Pancreas (tissue), 10 donors: Measurements from ENCODE around the gene KDM2B. TPM values are rescaled to one million over a fixed set of nuclear protein-coding genes. Genes with fewer than 3 reads are reported as not detected.
A peak's percentile ranks its signal among the peaks of the same experiment; 100 is the strongest.

ENCODE experiments used
- ATAC-seq, 4 donors: fragments of 200-7000 bp; cut with Tn5 transposase; one replicate each; pipeline versions ENCODE4 v1.8.0 to v1.9.1; 2020; ENCODE audit warnings: mild to moderate bottlenecking in 4 of 4, moderate library complexity in 4 of 4
- DNase-seq, 6 donors: peaks; one replicate each; pipeline ENCODE4 v3.0.0-alpha.2; 2020
- FAIRE-seq: peaks from 2 replicates; lab custom pipeline; 2012; peaks lifted over from hg19 to GRCh38; lab: Jason Lieb, UNC
- H3K27ac ChIP-seq, 4 donors: fragments of 200-600 bp; sonication (generic); 1 replicate in 3 of 4; 2 replicates in 1 of 4; pipeline versions ENCODE4 v1.5.0 to v1.8.0; 2020
- H3K27me3 ChIP-seq, 4 donors: fragments of 200-600 bp; one replicate each; pipeline ENCODE4 v1.8.0; 2021
- H3K36me3 ChIP-seq, 3 donors: fragments of 200-600 bp; sonication (generic) in 1 of 3; one replicate each; pipeline versions ENCODE4 v1.5.0 to v1.8.0; 2020 to 2021
- H3K4me1 ChIP-seq, 3 donors: fragments of 200-600 bp; one replicate each; pipeline ENCODE4 v1.8.0; 2021
- H3K4me3 ChIP-seq, 4 donors: fragments of 200-600 bp; sonication (generic) in 2 of 4; one replicate each; pipeline versions ENCODE4 v1.5.0 to v1.8.0; 2020 to 2021
- H3K9me3 ChIP-seq, 4 donors: fragments of 200-600 bp; one replicate each; pipeline ENCODE4 v1.8.0; 2021
- CTCF ChIP-seq, 4 donors: fragments of 200-600 bp; sonication (generic) in 3 of 4; IDR thresholded peaks; one replicate each; pipeline versions ENCODE4 v1.5.0 to v1.8.0; 2021; ENCODE audit warnings: antibody characterized with exemption in 4 of 4
- WGBS, 2 donors: extraction: QIAGEN DNeasy Blood & Tissue Kit; methylation state at CpG; one replicate each; pipeline ENCODE4 v1.1.7; 2013; 5-methylcytosine and 5-hydroxymethylcytosine counted together
- intact Hi-C, 3 donors: fragments of 100-400 bp; cut with DNase I; formaldehyde crosslinking; loops; one replicate each; pipeline versions ENCODE4 v1.11.1 to v1.14.2; 2022
- polyA plus RNA-seq, 2 donors: library from polyadenylated mRNA; stranded (reverse); fragments of 200-250 nt; gene quantifications; one replicate each; pipeline ENCODE4 v1.2.3, GENCODE V29; 2013
- total RNA-seq, 6 donors: library from RNA; stranded (reverse); fragmentation: NEBNext Ultra II Directional in 4 of 6; extraction: Animal tissue kit (Norgen Biotek cat#: 25700) in 4 of 6; gene quantifications; one replicate each; pipeline versions ENCODE4 v1.2.1 to v1.2.4, GENCODE V29; 2021 to 2023
- donor health status: healthy with polysubstance abuse.
- donor health status: DM: no; HTN: no; CAD: no; lungs with moderate emphysema.
- donor health status: DM: no; HTN: no; CAD: no.
- donor health status: control.
- donor health status: control.
- donor health status: Bipolar disorder and iron deficiency.
- donor health status: DM: yes; HTN: yes; CAD: no.
- donor health status: DM: no; HTN: no; CAD: no.
- donor health status: DM: no; HTN: no; CAD: no.
- donor health status: DM: yes; HTN: yes; CAD: no.

Gene KDM2B
- total and polyA plus RNA-seq, 8 donors, result 7.4 to 21.7 (median 10.3) TPM

GRCh38 chr12:121513464-121514183 is 67.2 kb downstream of the KDM2B start:
- Histone ChIP-seq H3K36me3 (peaks cover 0 to 6% (median 0%) of the 10 kb centered on the region in 3 donors), H3K4me1 (no peaks in the 10 kb centered on the region), H3K27me3 (no peaks in the 10 kb centered on the region), H3K27ac (no peak overlapping the region), H3K9me3 (no peaks in the 10 kb centered on the region), H3K4me3 (no peak overlapping the region)
- ATAC-seq, result peak in 3 of 4 donors; percentile 54 to 91 (median 69)
- no peak for DNase-seq
- intact Hi-C loops, result no loop called here
- TF ChIP-seq CTCF (IDR thresholded peaks at IDR 0.05), result no peak
- 80 to 84% methylated on average over 17 of the region's 17 CpGs for WGBS, 2 donors
- no peak for FAIRE-seq

DNA sequence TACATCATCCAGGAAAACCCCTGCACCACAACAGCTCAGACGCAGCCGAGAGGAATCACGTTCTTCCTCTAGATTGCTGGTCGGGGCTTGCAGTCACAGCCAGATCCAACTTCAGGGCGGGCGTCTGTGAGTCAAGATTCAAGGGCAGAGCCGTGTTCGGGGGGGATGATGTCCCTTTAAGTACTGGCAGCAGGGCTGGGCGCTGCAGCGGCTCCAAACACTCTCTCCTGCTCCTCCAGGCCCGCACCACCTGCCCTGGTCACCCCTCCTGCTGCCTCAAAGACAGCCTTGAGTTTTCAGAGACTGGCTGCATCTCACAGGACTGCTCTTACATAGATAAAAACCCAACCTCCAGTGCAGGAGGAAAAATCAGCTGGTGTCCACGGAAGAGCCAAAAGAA is 68.3 kb downstream of the KDM2B start:
- no peaks in the 10 kb centered on the region for H3K27me3 ChIP-seq
- no peaks in the 10 kb centered on the region for H3K9me3 ChIP-seq
- FAIRE-seq, result no peak
- H3K4me1 ChIP-seq, result no peaks in the 10 kb centered on the region
- intact Hi-C loops, result no loop called here
- 80 to 86% methylated on average over 12 of the region's 12 CpGs for WGBS, 2 donors
- H3K36me3 ChIP-seq, result peaks cover 0 to 6% (median 0%) of the 10 kb centered on the region in 3 donors
- no peak for ATAC-seq
- no peak overlapping the region for H3K27ac ChIP-seq
- TF ChIP-seq CTCF (IDR thresholded peaks at IDR 0.05), result no peak
- H3K4me3 ChIP-seq, result no peak overlapping the region
- DNase-seq, result no peak

- no peak for DNase-seq
- Histone ChIP-seq H3K27ac (no peak overlapping the region), H3K9me3 (no peaks in the 10 kb centered on the region), H3K4me3 (no peak overlapping the region), H3K4me1 (no peaks in the 10 kb centered on the region), H3K36me3 (peaks cover 0 to 6% (median 0%) of the 10 kb centered on the region in 3 donors), H3K27me3 (no peaks in the 10 kb centered on the region)
- no peak for ATAC-seq
- no peak for FAIRE-seq
- TF ChIP-seq CTCF (IDR thresholded peaks at IDR 0.05), result no peak
- intact Hi-C loops, result no loop called here
- WGBS, 2 donors, result 88 to 91% methylated on average over 12 of the region's 12 CpGs
Measured at GRCh38 chr12:121511916-121512315, 68.9 kb downstream of the KDM2B start.

DNA sequence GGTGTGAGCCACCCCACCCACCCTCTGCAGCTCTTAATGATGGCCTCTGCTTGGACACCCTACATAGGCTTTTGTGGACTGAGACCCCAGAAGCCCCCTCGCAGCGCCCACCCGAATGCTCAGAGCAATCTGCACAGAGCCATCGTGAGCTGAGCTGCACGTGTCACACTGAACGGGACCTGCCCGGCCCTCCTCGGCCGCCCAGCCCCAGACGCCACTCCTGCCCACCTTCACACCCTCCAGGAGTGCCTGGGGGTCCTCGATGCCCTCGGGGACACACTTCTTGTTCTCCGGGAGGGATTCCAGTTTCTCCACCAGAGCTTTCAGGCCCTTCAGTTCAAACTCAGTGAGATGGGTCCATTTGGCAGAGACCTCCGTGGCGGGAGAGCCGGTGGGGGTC is 71.5 kb downstream of the KDM2B start:
- no peak for FAIRE-seq
- WGBS, 2 donors, result 92 to 93% methylated on average over 16 of the region's 16 CpGs
- no peaks in the 10 kb centered on the region for H3K4me1 ChIP-seq

More for the DNA sequence above, 71.5 kb downstream of the KDM2B start:
- Histone ChIP-seq H3K9me3 (no peaks in the 10 kb centered on the region), H3K27ac (no peak overlapping the region), H3K4me3 (no peak overlapping the region), H3K27me3 (no peaks in the 10 kb centered on the region), H3K36me3 (peaks cover 0 to 6% (median 0%) of the 10 kb centered on the region in 3 donors)
- intact Hi-C loops, result no loop called here
- no peak for TF ChIP-seq CTCF (IDR thresholded peaks at IDR 0.05)
- ATAC-seq (no peak), DNase-seq (no peak)
